HG03342 (cell line): ENCODE results near the gene NANOS2.
"Not testable (repeated sequence)": the region's sequence is repeated elsewhere in the genome, so short reads cannot be mapped to it uniquely, and the experiment has no call there.

Experiments used
- ATAC-seq: cut with Tn5 transposase; IDR thresholded peaks from one replicate; pipeline ENCODE4 v1.9.1; 2021; ENCODE audit warnings: mild to moderate bottlenecking, moderate library complexity; ENCODE audit not compliant: unreplicated experiment

Gene NANOS2

GRCh38 chr19:45895983-45896599 lies 18.5 kb downstream of the NANOS2 start:
- not testable (repeated sequence) for ATAC-seq

GRCh38 chr19:45895519-45895972 lies 19.0 kb downstream of the NANOS2 start:
- ATAC-seq: no peak

GRCh38 chr19:45890877-45891276 lies 23.7 kb downstream of the NANOS2 start:
- ATAC-seq: no peak

- ATAC-seq: no peak
Observed at GRCh38 chr19:45889210-45889885, 25.2 kb downstream of the NANOS2 start.

- no peak for ATAC-seq
Observed at GRCh38 chr19:45887200-45887710, 27.3 kb downstream of the NANOS2 start.

GRCh38 chr19:45886427-45887199 lies 28.0 kb downstream of the NANOS2 start:
- peak; percentile 40 for ATAC-seq

- peak; percentile 50 for ATAC-seq
Observed at GRCh38 chr19:45885556-45886426, 28.8 kb downstream of the NANOS2 start, which contains the start of gene IRF2BP1. Gene IRF2BP1 (minus strand): TSS chr19:45886141. CDS start chr19:45885774, 367 bp downstream.

- ATAC-seq: no peak
Observed at GRCh38 chr19:45884682-45885555, 29.7 kb downstream of the NANOS2 start.

GRCh38 chr19:45883881-45884681 lies 30.5 kb downstream of the NANOS2 start:
- ATAC-seq: no peak

- ATAC-seq: no peak
Observed at GRCh38 chr19:45883586-45883880, 31.0 kb downstream of the NANOS2 start.

GRCh38 chr19:45882652-45883585 lies 31.7 kb downstream of the NANOS2 start:
- ATAC-seq: no peak

GRCh38 chr19:45881909-45882528 lies 32.6 kb downstream of the NANOS2 start:
- ATAC-seq: no peak

GRCh38 chr19:45881082-45881908 lies 33.3 kb downstream of the NANOS2 start:
- ATAC-seq: no peak

- ATAC-seq: no peak
Observed at GRCh38 chr19:45879971-45880370, 34.6 kb downstream of the NANOS2 start.

GRCh38 chr19:45879055-45879454 lies 35.5 kb downstream of the NANOS2 start:
- no peak for ATAC-seq

GRCh38 chr19:45878043-45878794 lies 36.4 kb downstream of the NANOS2 start:
- ATAC-seq: no peak
